DMS53 treated with DMSO at 0.1 percent for 48 hours (cell line): ENCODE results near the gene LECT2.

Experiments used
- DNase-seq: peaks from one replicate; lab custom pipeline; 2025; ENCODE audit not compliant: unreplicated experiment; lab: John Stamatoyannopoulos, UW

LECT2 gene

DNA sequence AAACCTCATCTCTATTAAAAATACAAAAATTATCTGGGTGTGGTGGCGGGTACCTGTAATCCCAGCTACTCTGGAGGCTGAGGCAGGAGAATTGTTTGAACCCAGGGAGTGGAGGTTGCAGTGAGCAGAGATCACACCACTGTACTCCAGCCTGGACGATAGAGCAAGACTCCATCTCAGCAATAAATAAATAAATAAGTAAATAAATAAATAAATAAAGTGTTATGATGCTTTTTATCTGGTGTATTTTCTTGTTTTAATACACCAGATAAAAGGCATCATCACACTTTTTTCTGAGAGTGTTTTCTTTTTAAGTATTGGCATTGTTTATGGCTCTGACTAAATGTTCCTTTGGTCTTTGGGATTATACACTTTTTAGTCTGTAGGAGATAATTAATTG, 24.2 kb upstream of the LECT2 start:
- DNase-seq = no peak

DNA sequence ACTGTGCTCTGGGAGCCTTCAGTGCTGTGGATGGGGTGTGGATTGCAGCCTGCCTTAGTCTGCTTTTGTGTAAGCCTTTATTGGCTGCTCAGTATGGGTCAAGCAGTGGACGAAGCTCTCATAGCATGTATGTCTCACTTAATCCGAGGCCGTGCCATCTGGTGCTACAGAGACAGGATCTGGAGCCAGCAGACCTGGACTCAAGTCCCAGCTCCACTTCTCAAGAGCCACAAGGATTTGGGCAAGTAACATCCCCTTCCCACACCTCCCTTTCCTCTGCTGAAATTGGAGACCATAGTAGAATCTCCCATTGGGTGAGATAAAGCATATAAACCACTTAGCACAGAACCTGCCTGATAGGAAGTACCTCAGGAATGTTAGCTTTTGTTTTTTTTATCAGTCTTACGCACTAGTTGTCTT, 23.4 kb upstream of the LECT2 start:
- no peak for DNase-seq

DNA sequence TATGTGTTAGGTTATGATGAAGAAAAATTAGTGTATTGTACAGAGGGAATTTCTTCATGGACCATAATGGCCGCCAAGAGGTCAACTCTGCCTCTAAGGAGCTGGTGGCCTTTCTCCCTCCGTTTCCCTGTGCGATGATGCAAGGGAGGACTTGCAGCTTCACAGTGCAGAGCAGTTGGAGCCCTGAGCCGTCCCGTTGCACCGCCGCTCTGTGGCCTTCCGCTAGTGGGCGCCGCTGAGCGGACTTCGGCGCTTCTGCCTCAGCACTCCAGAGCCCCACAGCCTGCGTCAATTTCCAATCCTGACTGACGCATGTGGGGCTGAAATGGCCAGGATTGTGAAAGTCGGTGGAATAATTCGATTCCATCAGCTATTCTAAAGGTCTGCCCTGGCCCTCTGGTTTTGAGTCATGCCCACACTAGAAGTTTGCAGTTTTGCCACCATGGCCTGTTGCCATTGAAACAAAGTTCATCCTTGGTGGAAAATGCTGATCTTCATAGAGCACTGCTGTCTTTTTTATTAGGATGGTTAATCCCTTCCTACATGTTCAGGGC, 22.7 kb upstream of the LECT2 start:
- DNase-seq = peak; percentile 45

DNA sequence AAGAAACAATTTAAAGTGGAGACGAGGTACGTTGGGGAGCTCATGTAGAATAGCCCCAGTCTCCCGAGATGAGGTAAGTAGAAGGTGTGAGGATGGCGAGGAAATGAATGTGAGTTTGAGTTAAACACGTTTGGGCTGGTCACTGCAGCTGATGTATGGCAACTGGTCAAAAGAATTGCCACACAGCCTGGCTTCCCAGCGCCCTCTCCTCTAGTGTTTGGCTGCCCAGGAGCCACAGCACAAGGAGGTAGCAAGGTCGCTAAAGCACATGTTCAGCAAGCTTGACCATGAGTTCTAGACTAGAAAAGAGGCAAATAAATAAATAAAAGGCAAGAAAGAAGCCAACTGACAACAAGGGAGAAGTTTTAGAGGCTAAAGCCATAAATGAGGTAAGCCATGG, 21.4 kb upstream of the LECT2 start:
- DNase-seq = no peak

DNA sequence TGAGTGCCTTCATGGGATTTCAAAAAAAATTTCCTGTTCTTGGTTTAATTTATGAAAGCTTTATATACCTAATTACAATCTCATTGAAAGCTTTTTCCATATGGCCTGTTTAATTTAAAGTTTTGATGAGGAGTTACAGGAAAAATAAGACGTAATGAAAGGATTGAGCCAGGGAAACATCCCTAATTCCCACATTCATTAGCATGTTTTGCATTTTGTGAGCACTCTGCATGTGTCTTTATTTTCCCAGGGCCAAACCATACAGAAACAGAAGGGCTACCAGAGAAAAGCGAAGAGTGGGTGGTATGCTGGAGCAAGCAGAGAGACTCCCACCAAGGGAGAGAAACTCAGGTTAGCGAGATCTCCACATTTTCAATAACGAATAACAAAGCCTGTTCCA, 20.3 kb upstream of the LECT2 start:
- DNase-seq = no peak

DNA sequence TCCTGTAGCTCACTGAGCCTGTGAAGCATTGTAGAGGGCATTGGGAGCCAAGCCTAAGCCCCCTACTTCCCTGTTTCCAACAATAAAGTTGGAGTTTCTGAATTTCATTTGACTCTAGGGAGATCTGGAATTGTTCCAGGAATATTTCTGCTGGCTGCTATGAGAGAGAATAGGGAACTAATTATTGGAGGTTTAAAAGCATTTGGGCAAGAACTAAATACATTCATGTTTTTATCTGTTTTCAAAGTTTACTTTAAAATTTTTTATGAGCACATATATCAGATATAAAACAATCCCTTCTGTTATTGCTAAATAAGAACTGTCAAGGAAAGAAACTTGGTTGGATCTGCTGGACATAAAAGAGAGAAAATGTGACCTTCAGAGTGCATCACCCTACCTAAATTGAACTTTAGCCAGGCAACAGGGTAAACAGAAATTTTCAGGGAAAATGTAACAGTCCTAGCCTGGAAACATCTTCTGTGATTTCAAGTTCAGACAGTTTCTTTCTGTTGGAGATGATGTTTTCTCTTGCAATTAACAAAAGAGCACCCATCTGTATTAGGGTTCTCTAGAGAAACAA, 19.3 kb upstream of the LECT2 start:
- no peak for DNase-seq

DNA sequence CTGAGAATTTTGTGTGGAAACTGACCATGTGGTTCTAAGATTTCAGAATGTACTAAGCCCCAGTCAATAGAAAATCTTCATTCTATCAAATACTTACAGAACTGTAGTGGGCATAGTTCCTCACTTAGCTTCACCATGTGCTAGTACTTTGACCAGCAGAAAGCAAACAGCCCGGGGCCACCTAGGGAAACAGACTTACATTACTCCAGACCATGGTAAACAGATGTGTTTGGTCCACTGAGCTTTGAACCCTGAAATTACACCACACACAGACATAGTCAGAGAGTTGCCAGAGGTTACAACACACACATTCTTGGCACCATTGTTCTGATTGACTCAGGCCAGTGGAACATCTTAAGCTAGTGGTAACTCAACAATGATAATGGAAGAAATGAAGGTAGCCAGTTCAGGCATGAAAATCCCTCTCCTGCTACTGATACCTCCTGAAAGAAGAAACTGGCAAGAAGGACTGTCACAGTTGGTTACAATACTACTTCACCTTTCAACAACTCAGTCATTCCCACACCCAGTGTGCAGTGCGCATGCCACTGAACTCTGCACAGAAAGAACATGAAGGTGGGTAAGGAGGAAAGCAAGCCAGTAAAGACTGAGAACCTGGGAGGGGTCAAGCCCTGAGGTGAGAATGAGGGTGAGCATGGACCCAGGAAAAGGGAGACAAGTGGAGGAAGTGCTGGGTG, 18.7 kb upstream of the LECT2 start:
- no peak for DNase-seq

DNA sequence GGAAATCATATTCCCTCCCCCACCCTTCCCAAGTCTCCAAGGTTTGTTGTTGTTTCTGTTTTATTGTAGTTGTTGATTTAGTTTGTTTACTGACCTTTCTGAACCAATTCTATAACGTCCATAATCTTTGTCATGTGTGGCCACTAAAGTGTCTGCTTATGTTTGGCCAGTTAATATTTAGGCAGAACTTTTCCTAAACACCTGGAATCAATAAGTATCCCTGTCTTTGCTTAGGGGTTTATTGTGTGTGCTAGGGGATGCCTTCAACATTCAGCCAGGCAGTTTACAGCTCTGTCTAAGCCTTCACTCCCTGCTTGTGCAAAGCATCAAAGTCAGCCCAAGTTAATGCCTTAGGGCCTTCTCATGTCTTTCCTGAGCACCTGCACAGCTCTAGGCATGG, 16.9 kb upstream of the LECT2 start:
- DNase-seq = no peak

DNA sequence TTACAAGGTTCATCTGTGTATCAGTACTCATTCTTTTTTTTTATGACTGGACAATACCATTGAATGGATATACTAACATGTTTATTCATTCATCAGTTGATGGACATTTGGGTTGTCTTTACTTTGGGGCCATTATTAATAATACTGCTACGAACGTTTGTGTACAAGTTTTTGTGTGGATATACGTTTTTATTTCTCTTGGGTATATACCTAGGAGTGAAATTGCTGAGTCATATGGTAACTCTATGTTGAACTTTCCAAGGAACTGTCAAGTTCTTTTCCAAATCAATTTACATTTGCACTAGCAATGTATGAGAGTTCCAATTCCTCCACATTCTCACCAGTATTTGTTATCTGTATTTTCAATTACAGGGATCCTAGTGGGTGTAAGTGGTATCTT, 12.0 kb upstream of the LECT2 start:
- DNase-seq = no peak

DNA sequence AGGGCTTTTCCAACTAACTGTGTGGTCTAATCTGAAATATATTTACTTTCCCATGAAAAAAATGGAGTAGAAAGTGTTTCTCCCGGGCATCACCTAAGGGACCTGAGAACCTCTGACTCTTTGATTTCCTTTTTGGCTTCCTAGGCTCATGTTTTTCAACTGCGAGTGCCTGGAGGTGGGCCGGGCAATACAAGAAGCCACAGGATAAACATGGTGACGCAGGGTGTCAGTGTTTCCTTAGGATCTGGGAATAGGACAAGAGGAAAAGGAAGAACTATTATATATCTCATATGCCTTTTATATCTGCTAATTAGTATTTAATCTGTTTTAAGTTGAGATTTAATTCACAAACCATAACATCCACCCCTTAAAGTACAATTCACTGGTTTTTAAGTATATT, 11.4 kb upstream of the LECT2 start:
- no peak for DNase-seq

DNA sequence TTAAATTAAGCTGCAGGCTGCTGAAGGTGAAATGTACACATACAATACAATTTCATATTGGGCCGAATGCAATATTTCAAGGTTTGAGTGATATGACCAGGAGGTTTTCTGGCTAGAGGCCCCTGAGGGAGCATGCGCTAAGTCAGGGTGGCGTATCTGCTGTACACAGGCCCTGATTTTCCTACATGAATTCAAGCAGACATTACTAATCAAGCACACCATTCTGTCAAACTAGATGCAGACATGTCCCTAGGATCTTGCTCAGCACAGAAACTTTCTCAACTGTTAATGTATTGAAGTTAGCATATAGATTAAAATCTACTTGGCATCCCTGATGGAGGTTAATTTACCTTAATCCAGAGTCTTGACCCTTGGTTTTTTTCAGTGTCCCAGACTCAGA, 10.7 kb upstream of the LECT2 start:
- no peak for DNase-seq

DNA sequence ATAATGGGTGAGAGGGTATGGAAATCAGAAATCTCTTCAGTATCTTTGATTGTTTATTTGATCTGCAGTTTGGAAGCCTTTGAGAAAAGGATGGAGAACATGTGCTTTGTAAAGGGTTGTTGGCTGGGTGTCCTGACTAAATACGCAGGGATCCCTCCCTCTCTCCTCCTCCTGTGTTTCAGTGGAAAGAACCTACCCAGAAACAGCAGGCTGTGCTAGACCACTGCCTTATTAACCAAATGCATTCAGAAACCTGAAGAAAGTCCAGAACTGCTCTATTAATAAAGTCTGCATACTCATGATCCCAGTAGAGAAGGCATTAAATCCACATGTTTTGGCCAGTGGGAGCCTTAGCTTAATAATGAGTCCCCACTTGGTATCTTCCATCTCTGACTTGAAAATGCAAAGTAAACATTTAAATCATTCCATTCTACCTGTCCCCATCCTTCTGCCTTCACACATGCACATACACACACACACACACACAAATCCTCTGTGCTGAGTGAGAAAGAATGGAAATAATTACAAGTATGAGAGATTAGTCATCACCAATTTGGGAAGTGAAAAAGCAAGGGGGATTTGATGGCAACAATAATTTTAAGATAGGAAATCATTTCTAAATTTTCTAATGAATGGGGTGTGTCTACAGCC, 10.0 kb upstream of the LECT2 start:
- no peak for DNase-seq

DNA sequence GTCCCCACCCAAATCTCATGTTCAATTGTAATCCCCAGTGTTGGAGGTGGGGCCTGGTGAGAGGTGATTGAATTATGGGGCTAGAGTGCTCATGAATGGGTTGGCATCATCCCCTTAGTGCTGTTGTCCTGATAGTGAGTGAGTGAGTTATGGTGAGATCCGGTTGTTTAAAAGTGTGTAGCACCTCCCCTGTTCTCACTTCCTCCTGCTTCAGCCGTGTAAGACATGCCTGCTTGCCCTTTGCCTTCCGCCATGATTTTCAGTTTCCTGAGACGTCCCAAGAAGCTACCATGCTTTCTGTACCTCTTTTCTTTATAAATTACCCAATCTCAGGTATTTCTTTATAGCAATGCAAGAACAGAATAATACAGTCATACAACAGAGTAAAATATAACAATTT, 742 bp upstream of the LECT2 start:
- no peak for DNase-seq

DNA sequence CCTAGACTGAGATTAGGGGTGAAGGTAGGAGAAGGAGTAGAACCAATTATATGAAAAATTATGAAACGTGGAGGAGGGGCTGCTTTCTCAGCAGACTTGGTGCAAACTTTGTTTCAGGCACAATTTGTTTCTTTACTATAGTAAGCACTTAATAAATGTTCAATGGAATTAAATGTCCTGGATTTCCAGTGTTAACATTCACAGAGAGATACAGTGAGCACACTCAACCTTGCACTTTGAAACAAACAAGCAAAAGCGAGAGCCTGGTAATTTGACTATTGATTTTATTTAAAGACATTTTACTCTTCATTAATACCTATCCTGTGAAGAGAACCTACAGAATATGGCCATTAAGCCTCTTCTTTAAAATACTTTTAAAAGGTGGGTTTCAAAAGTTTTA, 933 bp downstream of the LECT2 start:
- no peak for DNase-seq

DNA sequence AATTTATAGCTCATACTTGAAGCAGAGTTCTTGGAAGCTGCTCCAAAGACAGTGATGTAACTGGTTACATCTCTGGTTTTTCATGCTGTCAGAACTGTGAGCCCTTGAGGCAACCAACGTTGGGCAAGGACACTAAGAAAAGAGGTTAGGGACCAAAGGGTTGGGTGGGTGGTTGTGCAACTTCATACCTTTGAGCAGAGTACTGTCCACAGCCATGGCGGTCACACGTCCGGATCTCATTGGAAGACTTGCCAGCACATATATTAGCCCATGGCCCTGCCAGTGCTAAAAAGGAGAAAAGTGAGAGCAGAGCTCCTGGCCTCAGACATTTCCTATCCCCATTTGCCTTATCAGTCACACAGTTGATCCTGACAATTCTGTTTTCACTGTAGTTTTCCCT, 2.1 kb downstream of the LECT2 start:
- no peak for DNase-seq

DNA sequence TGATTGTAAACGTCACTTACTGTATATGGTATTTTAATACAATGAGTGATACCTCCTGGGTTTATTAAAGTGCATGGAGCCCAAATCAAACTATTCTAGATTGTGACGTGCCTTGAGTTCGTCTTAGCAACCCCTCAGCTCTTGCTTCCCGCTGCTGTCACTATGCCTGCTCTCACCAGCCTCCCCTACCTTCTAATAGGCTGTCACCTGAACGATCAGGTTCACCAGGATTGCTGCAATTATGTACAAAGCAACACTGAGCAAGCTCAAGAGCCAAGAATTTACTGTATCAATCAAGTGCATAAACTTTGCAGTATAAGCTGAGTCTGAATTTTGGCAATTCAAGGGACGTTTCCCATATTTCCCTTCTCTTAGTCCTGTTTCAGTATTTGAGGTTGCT, 3.0 kb downstream of the LECT2 start:
- DNase-seq = no peak

DNA sequence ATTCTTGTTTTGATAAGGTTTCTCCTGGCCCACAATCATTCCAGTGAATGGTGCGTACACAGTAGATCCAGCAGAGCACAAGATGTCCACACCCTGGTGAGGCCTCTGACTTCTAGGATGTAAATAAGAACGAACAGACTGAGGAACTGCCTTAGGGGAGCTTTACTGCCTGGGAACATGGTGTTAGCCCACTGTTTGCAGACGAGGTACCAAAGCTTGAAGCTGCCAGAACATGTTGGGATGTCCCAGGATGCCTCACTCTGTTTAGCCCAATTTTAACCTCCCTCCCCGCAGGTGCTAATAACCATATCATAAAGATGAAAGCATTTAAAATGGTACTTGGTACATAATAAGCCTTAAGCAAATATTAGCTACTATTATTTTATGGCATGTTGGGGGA, 3.5 kb downstream of the LECT2 start:
- no peak for DNase-seq

DNA sequence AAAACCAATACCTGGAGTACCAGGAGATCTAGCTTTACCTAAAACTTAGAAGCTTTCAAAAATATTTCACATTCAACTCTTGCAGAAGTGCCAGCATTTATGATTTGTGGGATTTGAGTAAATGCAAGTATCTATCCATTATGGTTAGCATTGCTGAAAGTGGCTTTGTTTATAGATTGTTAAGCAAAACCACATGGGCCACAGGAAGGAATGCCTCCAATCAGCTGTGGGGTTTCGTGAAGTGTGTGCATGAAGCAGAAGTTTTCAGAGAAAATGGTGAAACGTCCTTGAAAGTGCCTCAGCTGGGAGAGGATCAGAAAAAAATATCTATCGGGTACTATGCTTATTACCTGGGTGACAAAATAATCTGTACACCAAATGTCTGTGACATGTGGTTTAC, 4.2 kb downstream of the LECT2 start:
- DNase-seq = no peak

DNA sequence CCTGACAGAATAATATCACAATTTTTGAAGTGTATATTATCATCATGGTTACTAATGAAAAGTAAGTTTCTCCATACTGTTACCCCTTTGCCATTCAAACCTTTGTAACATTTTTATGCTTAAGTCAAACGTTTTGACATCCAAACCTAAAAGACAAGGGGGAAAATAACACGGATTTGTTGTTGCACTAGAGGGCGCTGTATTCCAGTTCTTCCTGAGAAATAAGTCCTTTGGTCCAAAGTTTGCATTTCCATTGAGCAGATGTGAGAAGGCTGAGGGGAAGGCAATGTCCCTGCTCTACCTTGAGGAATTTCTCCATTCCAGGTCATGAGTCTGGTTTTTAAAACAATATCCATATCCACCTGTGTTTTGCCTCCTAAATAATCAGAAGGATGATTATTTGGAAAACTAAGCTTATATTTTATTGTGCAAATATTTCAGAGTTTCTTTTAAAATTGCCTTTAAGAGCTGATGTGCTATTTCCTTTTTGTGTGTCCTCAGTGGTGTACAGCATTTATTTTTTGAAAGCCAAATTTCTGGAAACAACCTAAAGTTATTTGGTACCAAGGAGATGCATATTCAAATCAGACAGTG, 9.7 kb downstream of the LECT2 start:
- peak; percentile 80 for DNase-seq

DNA sequence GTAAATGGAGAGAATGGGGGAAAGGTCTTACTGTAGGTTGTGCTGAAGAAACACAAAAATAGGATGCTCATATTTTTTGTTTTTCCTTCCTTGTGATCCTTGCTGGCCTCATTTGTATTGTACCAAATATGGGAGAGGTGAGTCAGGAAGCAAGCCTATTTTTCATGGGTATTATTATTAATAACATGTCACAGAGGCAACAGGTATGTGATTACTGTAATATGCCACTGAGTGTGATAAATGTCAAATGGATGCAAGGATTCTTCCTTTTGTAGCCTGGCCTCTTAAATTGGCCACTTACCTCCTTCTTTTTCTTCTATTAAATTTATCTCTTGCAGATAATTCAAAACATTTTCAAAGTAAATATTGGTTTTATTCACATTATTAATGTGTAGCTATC, 10.2 kb downstream of the LECT2 start:
- no peak for DNase-seq

DNA sequence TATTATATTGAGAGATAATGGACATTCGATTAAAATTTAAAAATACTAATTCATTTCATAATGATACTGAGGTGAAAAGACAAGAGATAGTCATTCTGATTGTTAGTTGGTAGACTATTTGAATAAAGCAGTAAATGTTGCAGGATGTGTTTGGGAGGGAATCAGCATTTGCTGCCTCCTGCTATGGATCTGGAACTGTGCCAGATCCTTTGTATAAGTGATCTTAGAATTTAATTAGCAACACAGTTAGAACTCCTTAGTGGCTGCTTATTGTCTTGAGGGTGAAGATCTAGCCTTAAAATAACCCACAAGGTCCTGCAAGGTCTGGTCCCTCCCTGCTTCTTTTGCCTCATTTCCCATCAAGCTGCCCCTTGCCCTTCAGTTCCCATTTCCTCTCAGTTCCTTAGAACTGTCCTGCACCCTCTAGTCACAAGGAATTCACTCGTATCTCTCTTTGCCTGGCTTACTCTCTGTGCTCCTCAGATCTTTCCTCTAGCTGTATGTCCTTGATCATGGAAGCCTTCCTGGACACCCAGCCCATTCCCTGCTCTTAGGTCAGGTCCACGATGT, 12.5 kb downstream of the LECT2 start:
- no peak for DNase-seq

DNA sequence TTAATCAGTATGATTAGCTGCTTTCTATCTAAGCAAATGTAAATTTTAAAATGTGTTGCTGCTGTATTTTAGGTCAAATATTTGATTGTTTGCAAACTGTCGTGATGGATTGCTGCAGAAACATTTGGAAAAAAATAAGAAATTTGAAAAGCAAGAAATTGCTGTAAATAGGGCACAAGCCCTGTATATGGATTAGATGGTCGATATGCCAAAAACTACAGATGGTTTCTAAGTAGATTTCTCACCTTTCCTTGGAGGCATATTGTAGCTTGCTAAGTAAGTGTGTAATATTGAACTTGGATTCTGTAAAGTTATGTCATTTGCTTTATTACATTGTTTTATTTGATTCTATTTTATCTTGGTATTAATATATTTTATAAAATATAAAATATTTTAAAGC, 13.1 kb downstream of the LECT2 start:
- DNase-seq = no peak
